H4 (cell line): ENCODE results near the gene SLC6A7. TPM values are rescaled to one million over a fixed set of nuclear protein-coding genes. Genes with fewer than 3 reads are reported as not detected.

Experiments
- total RNA-seq: library from RNA; depleted of rRNA; stranded (reverse); fragments of >200 nt; shearing (Covaris generic); gene quantifications from 2 replicates; pipeline ENCODE4 v1.2.3, GENCODE V29; 2014; rRNA removed

SLC6A7 gene
- total RNA-seq, 1 experiment from 2014 or later, result not detected

Other genes with a start within 250 kb of the SLC6A7 start
- gene PDE6A, start 245.3 kb upstream of the SLC6A7 start, total RNA-seq, result 0.02 TPM in 1 of 2 replicates, not detected in the other
- 7.1 and 9.6 TPM in 2 replicates for gene SLC26A2, start 229.3 kb upstream of the SLC6A7 start, total RNA-seq
- gene TIGD6, start 189.4 kb upstream of the SLC6A7 start, total RNA-seq, result 4.0 and 7.4 TPM in 2 replicates
- 19.0 and 21.1 TPM in 2 replicates for gene HMGXB3, start 189.3 kb upstream of the SLC6A7 start, total RNA-seq
- gene CSF1R, start 103.5 kb upstream of the SLC6A7 start, total RNA-seq, result 0.02 TPM in 1 of 2 replicates, not detected in the other
- 21.6 and 30.1 TPM in 2 replicates for gene PDGFRB, start 34.2 kb upstream of the SLC6A7 start, total RNA-seq
- not detected in 2 replicates for gene CDX1, start 23.3 kb upstream of the SLC6A7 start, total RNA-seq
- gene CAMK2A, start 99.7 kb downstream of the SLC6A7 start, total RNA-seq, result 0.02 TPM in 1 of 2 replicates, not detected in the other
- 0.23 TPM in 1 of 2 replicates, not detected in the other for gene ARSI, start 112.8 kb downstream of the SLC6A7 start, total RNA-seq
- 23.6 and 32.9 TPM in 2 replicates for gene TCOF1, start 167.6 kb downstream of the SLC6A7 start, total RNA-seq
- gene CD74, start 222.8 kb downstream of the SLC6A7 start, total RNA-seq, result 1.6 and 11.7 TPM in 2 replicates